C4-2B (cell line): ENCODE measurements around the gene SNAP29.

Experiments used
- H3K27ac ChIP-seq: fragments of 450-650 bp; 2 replicates; pipeline ENCODE4 v1.5.1; 2017
- ZFX ChIP-seq: fragments of 450-650 bp; IDR thresholded peaks from 2 replicates; pipeline ENCODE4 v1.6.1; 2017
- TF ChIP-seq, protein P1 (sequence below): fragments of 450-650 bp; conservative IDR thresholded peaks from 2 replicates; pipeline ENCODE4 v1.5.1; 2017; ENCODE audit warnings: mild to moderate bottlenecking

The SNAP29 gene

GRCh38 chr22:20839837-20840645 is 18.8 kb upstream of the SNAP29 start:
- no peak overlapping the region for H3K27ac ChIP-seq
- TF ChIP-seq, protein P1, sequence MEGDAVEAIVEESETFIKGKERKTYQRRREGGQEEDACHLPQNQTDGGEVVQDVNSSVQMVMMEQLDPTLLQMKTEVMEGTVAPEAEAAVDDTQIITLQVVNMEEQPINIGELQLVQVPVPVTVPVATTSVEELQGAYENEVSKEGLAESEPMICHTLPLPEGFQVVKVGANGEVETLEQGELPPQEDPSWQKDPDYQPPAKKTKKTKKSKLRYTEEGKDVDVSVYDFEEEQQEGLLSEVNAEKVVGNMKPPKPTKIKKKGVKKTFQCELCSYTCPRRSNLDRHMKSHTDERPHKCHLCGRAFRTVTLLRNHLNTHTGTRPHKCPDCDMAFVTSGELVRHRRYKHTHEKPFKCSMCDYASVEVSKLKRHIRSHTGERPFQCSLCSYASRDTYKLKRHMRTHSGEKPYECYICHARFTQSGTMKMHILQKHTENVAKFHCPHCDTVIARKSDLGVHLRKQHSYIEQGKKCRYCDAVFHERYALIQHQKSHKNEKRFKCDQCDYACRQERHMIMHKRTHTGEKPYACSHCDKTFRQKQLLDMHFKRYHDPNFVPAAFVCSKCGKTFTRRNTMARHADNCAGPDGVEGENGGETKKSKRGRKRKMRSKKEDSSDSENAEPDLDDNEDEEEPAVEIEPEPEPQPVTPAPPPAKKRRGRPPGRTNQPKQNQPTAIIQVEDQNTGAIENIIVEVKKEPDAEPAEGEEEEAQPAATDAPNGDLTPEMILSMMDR = no peak
- TF ChIP-seq ZFX = no peak

DNA sequence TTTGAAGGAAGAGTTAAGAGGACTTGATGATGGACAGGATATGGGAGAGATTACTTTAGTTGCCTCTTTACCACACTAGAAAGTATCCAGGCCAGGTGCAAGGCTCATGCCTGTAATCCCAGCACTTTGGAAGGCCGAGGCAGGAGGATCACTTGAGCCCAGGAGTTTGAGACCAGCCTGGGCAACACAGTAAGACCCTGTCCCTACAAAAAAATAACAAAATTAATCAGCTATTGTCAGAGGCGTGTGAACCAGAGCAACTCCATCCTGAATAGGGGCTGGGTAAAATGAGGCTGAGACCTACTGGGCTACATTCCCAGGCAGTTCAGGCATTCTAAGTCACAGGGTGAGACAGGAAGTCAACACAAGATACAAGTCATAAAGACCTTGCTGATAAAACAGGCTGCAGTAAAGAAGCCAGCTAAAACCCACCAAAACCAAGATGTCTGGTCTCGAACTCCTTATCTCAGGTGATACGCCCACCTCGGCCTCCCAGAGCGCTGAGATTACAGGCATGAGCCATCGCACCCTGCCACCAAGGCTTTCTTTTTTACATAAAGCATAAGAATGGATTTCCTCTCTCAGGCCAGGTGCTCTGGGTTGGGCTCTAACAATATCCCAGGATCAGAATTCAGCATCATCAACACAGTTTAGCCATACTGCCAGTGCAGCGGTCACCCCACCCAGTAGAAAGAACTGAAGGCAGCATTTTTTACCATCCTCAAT is 18.0 kb upstream of the SNAP29 start:
- TF ChIP-seq, protein P1 = no peak
- no peak for TF ChIP-seq ZFX
- H3K27ac ChIP-seq = no peak overlapping the region

DNA sequence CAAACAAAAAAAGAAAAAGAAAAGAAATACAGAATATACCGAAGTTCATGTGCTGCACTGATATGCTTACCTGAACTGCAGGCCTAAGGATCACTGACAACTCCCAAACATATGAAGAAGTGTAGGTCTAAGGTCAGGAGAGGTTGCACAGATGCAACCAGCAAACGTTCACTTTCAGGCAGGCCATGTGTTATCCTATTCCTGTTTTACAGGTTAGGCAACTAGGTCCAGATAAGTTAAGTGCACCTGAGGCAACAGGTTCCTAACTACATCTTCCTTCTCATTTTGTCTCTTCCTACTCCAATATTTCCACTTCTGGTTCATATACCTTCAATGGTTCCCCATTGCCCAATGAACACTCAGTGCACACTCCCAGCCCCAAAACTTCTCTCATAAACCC is 15.3 kb upstream of the SNAP29 start:
- TF ChIP-seq, protein P1 = no peak
- no peak for TF ChIP-seq ZFX
- H3K27ac ChIP-seq = peak overlapping the region; percentile 80

- TF ChIP-seq ZFX = no peak
- TF ChIP-seq, protein P1 = no peak
- H3K27ac ChIP-seq = peak overlapping the region; percentile 80; the same call in 1 of the 2 replicates
These were observed 14.5 kb upstream of the SNAP29 start for GRCh38 chr22:20844055-20845037.

- TF ChIP-seq, protein P1 = no peak
- H3K27ac ChIP-seq = no peak overlapping the region
These were observed 11.4 kb upstream of the SNAP29 start for GRCh38 chr22:20847318-20847822.

- TF ChIP-seq ZFX = no peak
- TF ChIP-seq, protein P1 = no peak
- H3K27ac ChIP-seq = no peak overlapping the region
These were observed 6.7 kb upstream of the SNAP29 start for GRCh38 chr22:20852076-20852475.
